ENCODE measurements around the gene GLRA3.
"Not testable (repeated sequence)": the region's sequence is repeated elsewhere in the genome, so short reads cannot be mapped to it uniquely, and the experiment has no call there.

Gene GLRA3

GRCh38 chr4:174713181-174713580 lies 115.9 kb downstream of the GLRA3 start:
- DNase-seq: no peak

GRCh38 chr4:174709526-174709925 lies 119.5 kb downstream of the GLRA3 start:
- no peak for DNase-seq

- no peak for DNase-seq
Measured at GRCh38 chr4:174708381-174708780, 120.7 kb downstream of the GLRA3 start.

GRCh38 chr4:174707902-174708301 lies 121.1 kb downstream of the GLRA3 start:
- no peak for DNase-seq

GRCh38 chr4:174707051-174707676 lies 121.9 kb downstream of the GLRA3 start:
- DNase-seq: no peak

GRCh38 chr4:174702979-174703478 lies 126.0 kb downstream of the GLRA3 start:
- no peak for DNase-seq

GRCh38 chr4:174699654-174700053 lies 129.4 kb downstream of the GLRA3 start:
- DNase-seq: no peak

GRCh38 chr4:174697896-174698295 lies 131.2 kb downstream of the GLRA3 start:
- DNase-seq: no peak

- no peak for DNase-seq
Measured at GRCh38 chr4:174697202-174697601, 131.8 kb downstream of the GLRA3 start.

- DNase-seq: no peak
Measured at GRCh38 chr4:174696657-174697056, 132.4 kb downstream of the GLRA3 start.

- not testable (repeated sequence) for DNase-seq
Measured at GRCh38 chr4:174691876-174692275, 137.2 kb downstream of the GLRA3 start.

- DNase-seq: no peak
Measured at GRCh38 chr4:174690665-174691064, 138.4 kb downstream of the GLRA3 start.

- DNase-seq: no peak
Measured at GRCh38 chr4:174689618-174690017, 139.4 kb downstream of the GLRA3 start.

GRCh38 chr4:174686826-174687225 lies 142.2 kb downstream of the GLRA3 start:
- no peak for DNase-seq

- no peak for DNase-seq
Measured at GRCh38 chr4:174681723-174682300, 147.2 kb downstream of the GLRA3 start.

- DNase-seq: no peak
Measured at GRCh38 chr4:174674305-174674840, 154.7 kb downstream of the GLRA3 start.

GRCh38 chr4:174673865-174674264 lies 155.2 kb downstream of the GLRA3 start:
- no peak for DNase-seq

- no peak for DNase-seq
Measured at GRCh38 chr4:174672276-174672675, 156.8 kb downstream of the GLRA3 start.

- no peak for DNase-seq
Measured at GRCh38 chr4:174669270-174669669, 159.8 kb downstream of the GLRA3 start.

GRCh38 chr4:174665799-174666198 lies 163.2 kb downstream of the GLRA3 start:
- no peak for DNase-seq

GRCh38 chr4:174663216-174663615 lies 165.8 kb downstream of the GLRA3 start:
- DNase-seq: no peak

- no peak for DNase-seq
Measured at GRCh38 chr4:174658246-174658645, 170.8 kb downstream of the GLRA3 start.

- no peak for DNase-seq
Measured at GRCh38 chr4:174657472-174657871, 171.6 kb downstream of the GLRA3 start.

GRCh38 chr4:174654634-174655033 lies 174.4 kb downstream of the GLRA3 start:
- no peak for DNase-seq
